Activated CD4-positive, alpha-beta memory T cell treated with anti-CD3 and anti-CD28 coated beads for 36 hours (primary cell): ENCODE results near the gene KCTD18. TPM values are rescaled to one million over a fixed set of nuclear protein-coding genes. Genes with fewer than 3 reads are reported as not detected.

Experiments
- CTCF ChIA-PET: fragments of 350-600 bp; sonication (Branson Sonifier 250); formaldehyde crosslinking; loops from one replicate; lab custom pipeline; 2021; ENCODE audit warnings: antibody characterized with exemption, inconsistent platforms; lab: Charles Lee
- POLR2A ChIA-PET: fragments of 350-600 bp; sonication (Branson Sonifier 250); formaldehyde crosslinking; loops from one replicate; lab custom pipeline; 2021; ENCODE audit warnings: antibody characterized with exemption; lab: Charles Lee
- DNase-seq: peaks from one replicate; pipeline ENCODE4 v3.0.0-alpha.2; 2020
- H3K27ac Mint-ChIP-seq: one replicate; pipeline ENCODE4 v1.8.0; 2021; ENCODE audit warnings: mixed read lengths
- H3K27me3 Mint-ChIP-seq: one replicate; pipeline ENCODE4 v1.8.0; 2021; ENCODE audit warnings: mixed read lengths
- H3K36me3 Mint-ChIP-seq: one replicate; pipeline ENCODE4 v1.8.0; 2021; ENCODE audit warnings: mixed read lengths
- H3K4me1 Mint-ChIP-seq: one replicate; pipeline ENCODE4 v1.8.0; 2021; ENCODE audit warnings: low read depth, mixed read lengths
- H3K4me3 Mint-ChIP-seq: one replicate; pipeline ENCODE4 v1.8.0; 2021; ENCODE audit warnings: mild to moderate bottlenecking, mixed read lengths
- H3K9me3 Mint-ChIP-seq: one replicate; pipeline ENCODE4 v1.8.0; 2021; ENCODE audit warnings: mixed read lengths
- intact Hi-C: fragments of 100-400 bp; cut with micrococcal nuclease; formaldehyde crosslinking; loops from one replicate; pipeline ENCODE4 v1.15.1; 2023
- total RNA-seq, 2 experiments: library from RNA; stranded (reverse); gene quantifications; one replicate each; pipeline ENCODE4 v1.2.3, GENCODE V29; 2021

KCTD18 gene
- total RNA-seq, 2 experiments from 2014 or later: 13.8 to 14.9 TPM

- Mint-ChIP-seq H3K4me3 (no peak overlapping the region), H3K36me3 (peaks cover 3% of the 10 kb centered on the region), H3K27me3 (no peaks in the 10 kb centered on the region), H3K9me3 (no peaks in the 10 kb centered on the region), H3K4me1 (peaks cover 46% of the 10 kb centered on the region), H3K27ac (no peak overlapping the region)
- ChIA-PET POLR2A (no interaction called here), CTCF (interaction anchor here (0.9 to 6.1 kb wide), 9 partner anchors 11 to 491 kb away, joined by 3 to 37 read pairs (median 5); no protein-coding TSS in a partner anchor)
- intact Hi-C loops: no loop called here
- DNase-seq: no peak
Measured at GRCh38 chr2:200470230-200470629, 39.6 kb downstream of the KCTD18 start.

- Mint-ChIP-seq H3K27me3 (no peaks in the 10 kb centered on the region), H3K36me3 (peaks cover 3% of the 10 kb centered on the region), H3K9me3 (no peaks in the 10 kb centered on the region), H3K27ac (no peak overlapping the region), H3K4me3 (no peak overlapping the region), H3K4me1 (peaks cover 51% of the 10 kb centered on the region)
- ChIA-PET CTCF (interaction anchor here (1.0 to 6.1 kb wide), 6 partner anchors 11 to 490 kb away, joined by 3 to 37 read pairs (median 10); no protein-coding TSS in a partner anchor), POLR2A (no interaction called here)
- no peak for DNase-seq
- intact Hi-C loops: loop anchor here (5.0 kb wide), 2 partner anchors 147 to 343 kb away; partner anchors contain the start of gene BZW1
Measured at GRCh38 chr2:200469708-200470211, 40.1 kb downstream of the KCTD18 start.

GRCh38 chr2:200467806-200468681 is 41.8 kb downstream of the KCTD18 start:
- intact Hi-C loops: loop anchor here (1.0 to 5.0 kb wide), 4 partner anchors 146 to 490 kb away; partner anchors contain the start of genes BZW1 and SPATS2L
- H3K4me1 Mint-ChIP-seq: peaks cover 55% of the 10 kb centered on the region
- H3K27me3 Mint-ChIP-seq: no peaks in the 10 kb centered on the region
- H3K36me3 Mint-ChIP-seq: peaks cover 3% of the 10 kb centered on the region
- DNase-seq: peak; percentile 43
- H3K9me3 Mint-ChIP-seq: no peaks in the 10 kb centered on the region
- peak overlapping the region; percentile 58 for H3K4me3 Mint-ChIP-seq
- POLR2A ChIA-PET: interaction anchor here (1.3 to 4.5 kb wide), 2 partner anchors 12 to 19 kb away, joined by 3 to 44 read pairs; no protein-coding TSS in a partner anchor
- peak overlapping the region; percentile 85 for H3K27ac Mint-ChIP-seq
- CTCF ChIA-PET: interaction anchor here (1.0 to 6.1 kb wide), 9 partner anchors 13 to 528 kb away, joined by 3 to 37 read pairs (median 9); partner anchors contain the start of gene SPATS2L

- peaks cover 3% of the 10 kb centered on the region for H3K36me3 Mint-ChIP-seq
- CTCF ChIA-PET: interaction anchor here (1.0 to 3.2 kb wide), 5 partner anchors 12 to 526 kb away, joined by 3 to 18 read pairs (median 14); partner anchors contain the start of gene SPATS2L
- DNase-seq: peak; percentile 75
Measured at GRCh38 chr2:200466425-200467418, 43.1 kb downstream of the KCTD18 start.

GRCh38 chr2:200463452-200463851 is 46.4 kb downstream of the KCTD18 start:
- Mint-ChIP-seq H3K4me3 (no peak overlapping the region), H3K36me3 (peaks cover 2% of the 10 kb centered on the region), H3K4me1 (peaks cover 51% of the 10 kb centered on the region), H3K27me3 (no peaks in the 10 kb centered on the region), H3K9me3 (no peaks in the 10 kb centered on the region), H3K27ac (no peak overlapping the region)
- intact Hi-C loops: no loop called here
- CTCF ChIA-PET: no interaction called here
- POLR2A ChIA-PET: interaction anchor here (1.4 kb wide), 1 partner anchor 8 kb away, joined by 3 read pairs; no protein-coding TSS in a partner anchor
- DNase-seq: no peak

More at GRCh38 chr2:200466425-200467418, 43.1 kb downstream of the KCTD18 start:
- Mint-ChIP-seq H3K27me3 (no peaks in the 10 kb centered on the region), H3K9me3 (no peaks in the 10 kb centered on the region), H3K4me3 (peak overlapping the region; percentile 58), H3K27ac (peak overlapping the region; percentile 85), H3K4me1 (peaks cover 66% of the 10 kb centered on the region)
- POLR2A ChIA-PET: interaction anchor here (0.7 to 4.5 kb wide), 3 partner anchors 11 to 18 kb away, joined by 3 to 44 read pairs (median 3); no protein-coding TSS in a partner anchor
- intact Hi-C loops: loop anchor here (1.0 to 5.0 kb wide), 5 partner anchors 11 to 488 kb away; partner anchors contain the start of genes BZW1 and SPATS2L

GRCh38 chr2:200461846-200462710 is 47.8 kb downstream of the KCTD18 start:
- POLR2A ChIA-PET: no interaction called here
- no peak for DNase-seq
- H3K36me3 Mint-ChIP-seq: peaks cover 2% of the 10 kb centered on the region
- H3K27ac Mint-ChIP-seq: no peak overlapping the region
- intact Hi-C loops: no loop called here
- peaks cover 38% of the 10 kb centered on the region for H3K4me1 Mint-ChIP-seq
- no peaks in the 10 kb centered on the region for H3K27me3 Mint-ChIP-seq
- CTCF ChIA-PET: interaction anchor here (0.6 to 1.2 kb wide), 2 partner anchors 9 to 156 kb away, joined by 3 to 4 read pairs; partner anchors contain the start of gene SPATS2L
- no peak overlapping the region for H3K4me3 Mint-ChIP-seq
- no peaks in the 10 kb centered on the region for H3K9me3 Mint-ChIP-seq

- POLR2A ChIA-PET: no interaction called here
Measured at GRCh38 chr2:200459101-200459500, 50.8 kb downstream of the KCTD18 start.

GRCh38 chr2:200456567-200456966 is 53.3 kb downstream of the KCTD18 start:
- ChIA-PET CTCF (interaction anchor here (0.8 to 3.0 kb wide), 4 partner anchors 11 to 471 kb away, joined by 3 to 18 read pairs (median 4); no protein-coding TSS in a partner anchor), POLR2A (interaction anchor here (1.0 to 4.0 kb wide), 2 partner anchors 10 to 150 kb away, joined by 3 to 44 read pairs; partner anchors contain the start of gene SPATS2L)
- Mint-ChIP-seq H3K27ac (peak overlapping the region; percentile 13), H3K9me3 (no peaks in the 10 kb centered on the region), H3K27me3 (no peaks in the 10 kb centered on the region), H3K4me1 (peaks cover 32% of the 10 kb centered on the region), H3K36me3 (peaks cover 3% of the 10 kb centered on the region), H3K4me3 (no peak overlapping the region)
- no peak for DNase-seq
- intact Hi-C loops: no loop called here

More at GRCh38 chr2:200459101-200459500, 50.8 kb downstream of the KCTD18 start:
- CTCF ChIA-PET: no interaction called here
- DNase-seq: no peak
- H3K4me1 Mint-ChIP-seq: peaks cover 42% of the 10 kb centered on the region
- H3K27me3 Mint-ChIP-seq: no peaks in the 10 kb centered on the region
- intact Hi-C loops: no loop called here
- H3K27ac Mint-ChIP-seq: no peak overlapping the region
- peaks cover 2% of the 10 kb centered on the region for H3K36me3 Mint-ChIP-seq
- no peak overlapping the region for H3K4me3 Mint-ChIP-seq
- H3K9me3 Mint-ChIP-seq: no peaks in the 10 kb centered on the region

GRCh38 chr2:200455958-200456421 is 53.9 kb downstream of the KCTD18 start:
- peak; percentile 82 for DNase-seq
- peak overlapping the region; percentile 91 for H3K27ac Mint-ChIP-seq
- no peaks in the 10 kb centered on the region for H3K9me3 Mint-ChIP-seq
- peaks cover 2% of the 10 kb centered on the region for H3K36me3 Mint-ChIP-seq
- POLR2A ChIA-PET: interaction anchor here (0.7 to 4.0 kb wide), 8 partner anchors 8 to 150 kb away, joined by 3 to 44 read pairs (median 3); partner anchors contain the start of gene SPATS2L
- H3K27me3 Mint-ChIP-seq: no peaks in the 10 kb centered on the region
- intact Hi-C loops: loop anchor here (1.0 to 2.0 kb wide), 9 partner anchors 9 to 673 kb away; partner anchors contain the start of genes SGO2 and SPATS2L
- peak overlapping the region; percentile 20 for H3K4me3 Mint-ChIP-seq
- CTCF ChIA-PET: interaction anchor here (0.6 to 3.0 kb wide), 5 partner anchors 10 to 470 kb away, joined by 3 to 18 read pairs (median 3); no protein-coding TSS in a partner anchor
- peaks cover 32% of the 10 kb centered on the region for H3K4me1 Mint-ChIP-seq
